ENCODE data around the gene SH2B3.

Gene SH2B3

DNA sequence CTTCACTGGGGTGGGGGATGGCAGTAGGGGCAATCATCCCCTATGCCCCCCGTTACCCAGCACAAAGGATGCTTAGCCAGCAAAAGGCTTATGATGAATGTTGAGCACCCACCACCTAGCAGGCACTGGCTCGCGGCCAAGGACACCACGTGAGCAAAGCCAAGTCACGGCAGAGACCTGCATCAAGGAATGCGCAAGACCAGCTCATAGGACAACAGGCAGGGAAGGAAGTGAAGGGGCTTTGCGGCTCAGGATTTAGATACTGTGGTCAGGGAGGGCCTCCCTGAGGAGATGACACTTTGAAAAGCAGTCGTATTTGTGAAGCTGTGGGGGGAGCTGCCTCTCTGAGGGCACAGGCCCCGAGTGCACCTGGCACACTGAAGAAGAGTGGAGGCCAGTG is 32.8 kb downstream of the SH2B3 start:
- TF ChIP-seq, protein P1, sequence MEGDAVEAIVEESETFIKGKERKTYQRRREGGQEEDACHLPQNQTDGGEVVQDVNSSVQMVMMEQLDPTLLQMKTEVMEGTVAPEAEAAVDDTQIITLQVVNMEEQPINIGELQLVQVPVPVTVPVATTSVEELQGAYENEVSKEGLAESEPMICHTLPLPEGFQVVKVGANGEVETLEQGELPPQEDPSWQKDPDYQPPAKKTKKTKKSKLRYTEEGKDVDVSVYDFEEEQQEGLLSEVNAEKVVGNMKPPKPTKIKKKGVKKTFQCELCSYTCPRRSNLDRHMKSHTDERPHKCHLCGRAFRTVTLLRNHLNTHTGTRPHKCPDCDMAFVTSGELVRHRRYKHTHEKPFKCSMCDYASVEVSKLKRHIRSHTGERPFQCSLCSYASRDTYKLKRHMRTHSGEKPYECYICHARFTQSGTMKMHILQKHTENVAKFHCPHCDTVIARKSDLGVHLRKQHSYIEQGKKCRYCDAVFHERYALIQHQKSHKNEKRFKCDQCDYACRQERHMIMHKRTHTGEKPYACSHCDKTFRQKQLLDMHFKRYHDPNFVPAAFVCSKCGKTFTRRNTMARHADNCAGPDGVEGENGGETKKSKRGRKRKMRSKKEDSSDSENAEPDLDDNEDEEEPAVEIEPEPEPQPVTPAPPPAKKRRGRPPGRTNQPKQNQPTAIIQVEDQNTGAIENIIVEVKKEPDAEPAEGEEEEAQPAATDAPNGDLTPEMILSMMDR (IDR thresholded peaks at IDR 0.05; ENCODE audit: extremely low read depth, missing control alignments): no peak
- no peak for DNase-seq (ENCODE audit: low spot score)

DNA sequence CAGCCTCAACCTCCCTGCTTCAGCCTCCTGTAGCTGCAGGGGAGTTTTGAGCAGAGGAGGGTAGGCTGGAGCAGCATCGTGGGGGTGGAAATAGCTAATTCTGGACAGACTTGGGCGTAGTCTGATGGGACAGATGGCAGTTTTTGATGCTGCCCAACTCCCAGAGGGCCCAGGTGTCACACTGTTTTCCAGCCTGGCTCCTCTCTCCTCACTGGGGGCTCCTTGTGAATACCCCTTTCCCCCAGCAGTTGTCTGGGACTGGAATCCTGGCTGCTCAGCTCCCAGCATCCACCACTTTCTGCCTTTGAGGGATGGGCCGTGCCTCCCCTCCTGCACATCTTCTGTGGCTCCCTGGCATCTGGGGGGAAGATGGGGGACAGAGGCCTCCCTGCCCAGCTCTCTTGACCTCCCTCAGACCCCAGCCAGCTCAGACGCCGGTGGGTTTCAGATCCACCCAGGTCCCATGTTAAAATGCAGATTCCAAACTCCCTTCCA is 34.0 kb downstream of the SH2B3 start:
- TF ChIP-seq, protein P1 (IDR thresholded peaks at IDR 0.05; ENCODE audit: extremely low read depth, missing control alignments): no peak
- DNase-seq (ENCODE audit: low spot score): no peak

DNA sequence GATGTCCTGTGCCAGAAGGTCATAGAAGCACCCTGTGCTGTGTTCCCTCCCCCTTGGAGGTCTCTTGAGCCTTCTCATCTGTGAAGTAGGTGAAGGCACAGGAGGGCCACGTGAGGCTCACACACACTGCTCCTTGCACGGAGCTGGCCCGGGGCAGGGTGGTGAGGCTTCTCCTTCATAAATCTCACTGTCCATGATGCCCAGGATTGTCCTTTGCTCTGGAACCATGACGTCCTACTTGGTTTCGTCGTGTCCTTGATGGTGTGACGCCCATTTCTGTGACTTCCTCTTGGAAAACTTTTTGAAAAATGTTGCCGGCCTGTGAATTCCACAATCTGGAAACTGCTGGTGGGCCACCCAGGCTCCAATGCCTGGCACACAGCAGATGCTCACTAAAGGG is 34.4 kb downstream of the SH2B3 start:
- TF ChIP-seq, protein P1 (IDR thresholded peaks at IDR 0.05; ENCODE audit: extremely low read depth, missing control alignments): no peak
- no peak for DNase-seq (ENCODE audit: low spot score)

DNA sequence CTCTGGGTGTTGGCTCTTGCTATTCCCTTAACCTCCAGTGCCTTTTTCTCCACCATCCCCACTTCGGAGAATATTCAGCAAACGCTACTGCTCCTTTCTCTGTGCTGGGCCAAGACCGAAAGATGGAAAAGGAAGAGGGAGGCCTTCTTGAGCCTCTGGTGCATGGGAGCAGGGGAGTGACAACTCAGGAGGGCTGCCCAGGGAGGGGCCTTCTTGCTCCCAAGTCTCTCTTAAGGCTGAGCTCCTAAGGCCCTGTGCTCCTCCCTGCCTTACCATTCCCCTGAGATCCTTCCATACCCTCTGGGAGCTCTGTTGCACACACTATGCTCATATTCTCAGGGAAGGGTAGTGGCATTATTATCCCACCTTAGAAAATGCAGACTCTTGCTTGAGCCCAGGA is 34.9 kb downstream of the SH2B3 start:
- no peak for DNase-seq (ENCODE audit: low spot score)
- TF ChIP-seq, protein P1 (IDR thresholded peaks at IDR 0.05; ENCODE audit: extremely low read depth, missing control alignments): no peak

DNA sequence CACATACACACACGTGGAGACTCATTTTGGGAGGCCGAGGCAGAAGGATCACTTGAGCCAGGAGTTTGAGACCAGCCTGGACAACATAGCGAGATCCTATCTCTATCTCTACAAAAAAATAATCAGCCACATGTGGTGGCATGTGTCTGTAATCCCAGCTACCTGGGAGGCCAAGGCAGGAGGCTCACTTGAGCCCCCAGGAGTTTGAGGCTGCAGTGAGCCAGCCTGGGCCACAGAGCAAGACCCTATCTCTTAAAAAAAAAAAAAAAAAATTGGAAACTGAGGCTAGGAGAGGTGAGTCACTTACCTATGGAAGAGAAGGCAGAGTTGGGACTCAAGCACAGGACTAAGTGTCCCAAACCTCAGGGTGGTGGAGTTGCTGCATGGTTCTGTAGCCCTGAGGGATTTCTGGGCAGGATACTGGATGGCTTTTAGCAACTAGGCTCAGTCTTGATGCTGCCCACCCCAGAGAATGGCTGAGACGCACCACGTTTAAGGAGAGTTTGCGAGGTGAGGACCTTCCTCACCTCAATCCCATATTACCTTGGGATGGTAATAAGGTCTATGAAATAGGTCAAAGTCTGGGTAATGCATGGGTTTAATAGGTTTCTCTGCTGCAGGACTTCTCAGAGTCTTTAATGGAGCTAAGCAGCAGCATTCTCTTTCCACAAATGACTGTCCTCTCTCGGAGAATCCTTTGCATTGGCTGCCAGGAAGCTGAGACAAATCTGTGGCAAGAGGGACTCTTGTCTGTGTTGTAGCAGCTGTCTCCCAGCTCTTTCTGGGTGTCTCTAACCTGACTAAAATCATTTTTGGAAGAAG is 35.6 kb downstream of the SH2B3 start:
- TF ChIP-seq, protein P1 (IDR thresholded peaks at IDR 0.05; ENCODE audit: extremely low read depth, missing control alignments): no peak
- no peak for DNase-seq (ENCODE audit: low spot score)

DNA sequence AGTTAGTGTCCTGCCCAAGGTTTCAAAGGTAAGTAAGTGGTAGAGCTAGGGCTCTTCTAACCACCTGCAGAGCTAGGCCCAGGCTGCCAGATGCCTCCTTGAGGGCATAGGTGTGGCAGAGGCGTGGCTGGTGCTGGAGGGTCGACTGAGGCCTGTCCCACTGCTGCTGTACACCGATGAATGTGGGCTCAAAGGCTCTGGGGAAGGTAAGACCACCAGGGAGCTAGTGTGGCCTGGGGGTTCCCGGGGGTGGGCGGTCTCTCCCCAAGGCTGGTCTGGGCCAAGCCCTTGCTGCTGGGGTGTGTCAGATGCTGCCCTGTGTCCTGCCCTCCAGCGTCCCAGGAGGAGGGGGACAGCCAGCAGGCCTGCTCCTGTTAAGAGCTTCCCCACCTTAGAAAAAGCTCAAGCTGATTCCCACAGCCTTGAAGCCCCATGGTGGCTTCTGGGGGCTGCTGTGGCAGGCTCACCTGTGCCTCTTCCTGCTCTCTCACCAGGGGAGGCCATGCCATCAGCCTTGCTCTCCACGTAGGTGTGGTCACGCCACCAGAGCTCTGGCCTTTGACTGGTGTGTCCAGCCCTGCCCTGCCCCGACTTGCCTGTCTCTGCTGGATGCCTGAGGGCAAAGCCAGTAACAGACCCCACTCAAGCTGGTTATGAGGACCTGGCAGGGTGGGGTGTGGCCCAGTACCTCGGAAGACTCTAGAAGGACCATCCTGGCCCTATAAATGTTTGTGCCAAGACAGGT is 36.8 kb downstream of the SH2B3 start:
- no peak for DNase-seq (ENCODE audit: low spot score)
- TF ChIP-seq, protein P1 (IDR thresholded peaks at IDR 0.05; ENCODE audit: extremely low read depth, missing control alignments): no peak

DNA sequence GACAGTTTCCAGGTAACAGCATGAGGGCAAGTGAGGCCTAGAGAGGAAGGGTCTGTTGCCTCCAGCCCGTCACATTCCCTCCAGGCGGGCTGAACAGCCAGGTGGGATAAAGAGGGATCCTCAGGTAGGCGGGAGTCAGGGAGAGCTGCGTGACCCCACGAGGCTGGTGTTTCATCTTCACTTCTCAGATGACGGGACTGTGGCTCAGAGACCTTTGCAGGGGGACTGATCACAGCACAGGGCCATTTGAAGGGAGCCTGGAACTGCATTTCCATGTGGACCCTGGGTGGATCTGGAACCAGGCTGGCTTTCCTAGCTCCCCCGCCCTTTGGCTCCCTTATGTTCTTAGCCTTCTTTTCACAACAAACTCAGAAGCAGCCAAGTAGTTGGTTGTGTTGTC is 37.4 kb downstream of the SH2B3 start:
- no peak for DNase-seq (ENCODE audit: low spot score)
- TF ChIP-seq, protein P1 (IDR thresholded peaks at IDR 0.05; ENCODE audit: extremely low read depth, missing control alignments): no peak
